ENCODE results near the gene PHF13. TPM values are rescaled to one million over a fixed set of nuclear protein-coding genes. Genes with fewer than 3 reads are reported as not detected.

PHF13 gene
- total RNA-seq (2014; rRNA removed; shearing (Covaris generic)), result 10.7 and 11.2 TPM in 2 replicates

GRCh38 chr1:6613361-6614018, at the start of gene PHF13:
TSS of gene PHF13 (plus strand) at chr1:6613731. CDS start at chr1:6614067, 336 bp downstream.
- peak; percentile 99 for DNase-seq (ENCODE audit: low read depth)

GRCh38 chr1:6569033-6569432, 44.5 kb upstream of the PHF13 start:
- DNase-seq (ENCODE audit: low read depth), result no peak

- no peak for DNase-seq (ENCODE audit: low read depth)
Measured at GRCh38 chr1:6570100-6570499, 43.4 kb upstream of the PHF13 start.

- no peak for DNase-seq (ENCODE audit: low read depth)
Measured at GRCh38 chr1:6570987-6571386, 42.5 kb upstream of the PHF13 start.

- no peak for DNase-seq (ENCODE audit: low read depth)
Measured at GRCh38 chr1:6572653-6573383, 40.7 kb upstream of the PHF13 start.

GRCh38 chr1:6574025-6574620, 39.4 kb upstream of the PHF13 start:
- no peak for DNase-seq (ENCODE audit: low read depth)

DNA sequence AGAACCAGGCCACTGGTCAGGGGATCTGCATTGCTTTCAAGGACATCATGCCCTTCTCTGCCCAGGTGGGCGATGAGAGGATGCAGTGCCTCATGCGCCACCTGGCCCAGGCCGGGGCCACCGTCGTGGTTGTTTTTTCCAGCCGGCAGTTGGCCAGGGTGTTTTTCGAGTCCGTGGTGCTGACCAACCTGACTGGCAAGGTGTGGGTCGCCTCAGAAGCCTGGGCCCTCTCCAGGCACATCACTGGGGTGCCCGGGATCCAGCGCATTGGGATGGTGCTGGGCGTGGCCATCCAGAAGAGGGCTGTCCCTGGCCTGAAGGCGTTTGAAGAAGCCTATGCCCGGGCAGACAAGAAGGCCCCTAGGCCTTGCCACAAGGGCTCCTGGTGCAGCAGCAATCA, 38.7 kb upstream of the PHF13 start:
- no peak for DNase-seq (ENCODE audit: low read depth)

DNA sequence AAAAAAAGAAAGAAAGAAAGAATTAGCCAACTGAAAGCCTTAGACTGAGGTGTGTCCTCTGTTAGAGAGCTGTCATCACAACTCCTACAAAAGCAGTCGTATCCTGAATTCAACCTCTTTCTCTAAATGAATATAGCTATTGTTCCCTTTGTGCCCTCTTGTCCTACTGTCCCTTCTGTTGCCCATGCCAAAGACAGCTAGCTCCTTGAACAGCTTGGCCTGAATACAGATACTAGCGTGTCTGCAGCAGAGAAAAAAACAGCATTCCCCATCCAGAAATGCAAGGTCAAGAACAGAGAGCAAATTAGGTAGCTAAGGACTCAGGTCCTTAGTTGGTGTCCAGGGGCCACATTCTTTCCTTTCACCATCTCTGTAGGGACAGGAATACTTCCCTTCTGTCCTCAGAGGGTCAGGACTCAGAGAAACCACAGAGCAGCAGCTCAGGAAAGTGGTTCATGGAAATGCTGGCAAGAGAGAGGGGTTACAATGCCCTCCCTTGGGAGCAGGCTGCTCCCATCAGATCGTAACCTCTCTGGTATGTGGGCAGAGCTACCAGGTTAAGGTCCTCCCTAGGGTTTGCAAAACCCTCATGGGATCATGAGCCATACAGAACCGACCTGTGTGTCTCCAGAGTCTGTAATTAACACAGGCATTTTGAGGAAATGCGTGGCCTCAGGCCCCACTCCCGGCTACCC, 35.6 kb upstream of the PHF13 start:
- no peak for DNase-seq (ENCODE audit: low read depth)

DNA sequence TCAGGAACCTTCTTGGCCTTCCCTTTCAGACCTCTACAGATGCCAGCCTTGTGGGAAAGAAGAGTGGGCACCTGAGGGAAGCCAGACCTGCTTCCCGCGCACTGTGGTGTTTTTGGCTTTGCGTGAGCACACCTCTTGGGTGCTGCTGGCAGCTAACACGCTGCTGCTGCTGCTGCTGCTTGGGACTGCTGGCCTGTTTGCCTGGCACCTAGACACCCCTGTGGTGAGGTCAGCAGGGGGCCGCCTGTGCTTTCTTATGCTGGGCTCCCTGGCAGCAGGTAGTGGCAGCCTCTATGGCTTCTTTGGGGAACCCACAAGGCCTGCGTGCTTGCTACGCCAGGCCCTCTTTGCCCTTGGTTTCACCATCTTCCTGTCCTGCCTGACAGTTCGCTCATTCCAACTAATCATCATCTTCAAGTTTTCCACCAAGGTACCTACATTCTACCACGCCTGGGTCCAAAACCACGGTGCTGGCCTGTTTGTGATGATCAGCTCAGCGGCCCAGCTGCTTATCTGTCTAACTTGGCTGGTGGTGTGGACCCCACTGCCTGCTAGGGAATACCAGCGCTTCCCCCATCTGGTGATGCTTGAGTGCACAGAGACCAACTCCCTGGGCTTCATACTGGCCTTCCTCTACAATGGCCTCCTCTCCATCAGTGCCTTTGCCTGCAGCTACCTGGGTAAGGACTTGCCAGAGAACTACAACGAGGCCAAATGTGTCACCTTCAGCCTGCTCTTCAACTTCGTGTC, 34.7 kb upstream of the PHF13 start:
- no peak for DNase-seq (ENCODE audit: low read depth)

GRCh38 chr1:6579374-6580118, 34.0 kb upstream of the PHF13 start, which contains the start of gene ZBTB48:
TSS of gene ZBTB48 (plus strand) at chr1:6579994. CDS start at chr1:6580610, 616 bp downstream.
- DNase-seq (ENCODE audit: low read depth), result peak; percentile 97

- no peak for DNase-seq (ENCODE audit: low read depth)
Measured at GRCh38 chr1:6580119-6580592, 33.4 kb upstream of the PHF13 start.

DNA sequence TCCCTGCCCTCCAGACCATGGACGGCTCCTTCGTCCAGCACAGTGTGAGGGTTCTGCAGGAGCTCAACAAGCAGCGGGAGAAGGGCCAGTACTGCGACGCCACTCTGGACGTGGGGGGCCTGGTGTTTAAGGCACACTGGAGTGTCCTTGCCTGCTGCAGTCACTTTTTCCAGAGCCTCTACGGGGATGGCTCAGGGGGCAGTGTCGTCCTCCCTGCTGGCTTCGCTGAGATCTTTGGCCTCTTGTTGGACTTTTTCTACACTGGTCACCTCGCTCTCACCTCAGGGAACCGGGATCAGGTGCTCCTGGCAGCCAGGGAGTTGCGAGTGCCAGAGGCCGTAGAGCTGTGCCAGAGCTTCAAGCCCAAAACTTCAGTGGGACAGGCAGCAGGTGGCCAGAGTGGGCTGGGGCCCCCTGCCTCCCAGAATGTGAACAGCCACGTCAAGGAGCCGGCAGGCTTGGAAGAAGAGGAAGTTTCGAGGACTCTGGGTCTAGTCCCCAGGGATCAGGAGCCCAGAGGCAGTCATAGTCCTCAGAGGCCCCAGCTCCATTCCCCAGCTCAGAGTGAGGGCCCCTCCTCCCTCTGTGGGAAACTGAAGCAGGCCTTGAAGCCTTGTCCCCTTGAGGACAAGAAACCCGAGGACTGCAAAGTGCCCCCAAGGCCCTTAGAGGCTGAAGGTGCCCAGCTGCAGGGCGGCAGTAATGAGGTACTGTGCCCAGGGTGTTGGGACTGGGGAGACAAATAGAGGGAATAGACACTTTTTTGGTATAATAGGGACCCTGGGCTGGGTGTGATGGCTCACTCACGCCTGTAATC, 32.7 kb upstream of the PHF13 start:
- no peak for DNase-seq (ENCODE audit: low read depth)

- DNase-seq (ENCODE audit: low read depth), result no peak
Measured at GRCh38 chr1:6581561-6582305, 31.8 kb upstream of the PHF13 start.

DNA sequence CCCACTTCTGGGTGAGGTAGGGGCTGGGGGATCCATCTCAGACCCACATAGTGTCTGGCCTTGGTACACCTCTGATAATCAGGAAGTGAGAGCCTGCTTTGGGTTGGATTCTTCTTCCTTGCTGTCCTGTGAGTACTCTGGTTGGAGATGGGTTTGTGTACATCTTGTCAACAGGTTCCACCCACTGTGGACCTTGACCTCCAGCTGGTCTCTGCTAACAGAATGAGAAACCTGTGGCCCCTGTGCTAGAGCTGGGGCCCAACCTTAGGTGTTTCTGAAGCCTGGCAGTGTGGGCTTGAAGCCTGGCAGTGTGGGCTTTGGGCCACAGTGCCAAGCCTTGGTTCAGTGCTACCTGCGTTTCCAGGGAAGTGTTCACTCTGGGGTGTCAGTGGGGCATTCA, 31.2 kb upstream of the PHF13 start:
- no peak for DNase-seq (ENCODE audit: low read depth)

GRCh38 chr1:6584126-6585080, 29.1 kb upstream of the PHF13 start:
- DNase-seq (ENCODE audit: low read depth), result no peak

DNA sequence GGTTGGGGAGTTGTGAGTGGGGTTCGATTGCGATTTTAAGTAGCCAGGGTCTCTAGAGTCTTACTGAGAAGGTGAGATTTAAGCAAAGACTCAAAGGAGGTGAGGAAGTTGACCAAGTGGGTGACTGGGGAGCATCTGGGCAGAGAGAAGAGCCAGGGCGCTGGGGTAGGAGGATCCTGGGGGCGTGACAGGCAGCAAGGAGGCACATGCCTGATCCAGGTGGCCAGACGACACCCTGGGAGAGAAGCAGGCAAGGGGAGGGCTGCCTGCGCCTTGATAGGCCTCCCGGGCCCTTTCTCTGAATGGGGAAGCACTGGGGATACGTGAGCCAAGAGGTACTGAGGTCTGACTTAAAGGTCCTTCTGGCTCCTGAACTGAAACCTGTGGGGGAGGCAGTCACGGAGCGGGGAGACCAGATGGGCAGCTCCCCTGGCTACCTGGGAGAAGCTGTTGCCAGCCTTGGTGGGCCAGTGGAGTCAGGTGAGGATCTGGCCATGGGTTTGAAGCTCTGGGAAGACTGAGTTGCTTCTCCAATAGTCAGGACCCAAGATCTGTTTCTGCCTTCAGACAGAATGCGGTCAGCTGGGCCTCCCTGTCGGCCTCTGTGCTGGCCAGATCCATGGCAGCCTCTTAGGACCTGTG, 28.3 kb upstream of the PHF13 start:
- no peak for DNase-seq (ENCODE audit: low read depth)

GRCh38 chr1:6585841-6586240, 27.7 kb upstream of the PHF13 start:
- no peak for DNase-seq (ENCODE audit: low read depth)

Data from RPMI7951 (cell line).